HUES64 (cell line): ENCODE results near the gene ACTN1.

Experiments used
- H3K27ac ChIP-seq: 2 replicates; pipeline ENCODE4 v1.7.0; 2013; ENCODE audit warnings: low read depth, low read length, inconsistent platforms
- H3K27me3 ChIP-seq: 2 replicates; pipeline ENCODE4 v1.6.1; 2013; ENCODE audit warnings: mild to moderate bottlenecking, low read length; ENCODE audit not compliant: insufficient read depth
- H3K36me3 ChIP-seq: 2 replicates; pipeline ENCODE4 v1.6.1; 2013; ENCODE audit warnings: mild to moderate bottlenecking, low read length; ENCODE audit not compliant: insufficient read depth
- H3K4me1 ChIP-seq: 2 replicates; pipeline ENCODE4 v1.6.1; 2013; ENCODE audit warnings: mild to moderate bottlenecking, low read length, moderate library complexity; ENCODE audit not compliant: insufficient read depth
- H3K4me3 ChIP-seq: 2 replicates; pipeline ENCODE4 v1.5.1; 2013; ENCODE audit warnings: mild to moderate bottlenecking, low read length, moderate library complexity
- H3K9ac ChIP-seq: 2 replicates; pipeline ENCODE4 v1.6.1; 2013; ENCODE audit warnings: mild to moderate bottlenecking, low read depth, low read length
- H3K9me3 ChIP-seq: 2 replicates; pipeline ENCODE4 v1.6.1; 2013; ENCODE audit warnings: low read depth, low read length; ENCODE audit not compliant: insufficient read depth
- WGBS: fragments of 150-250, 120-280 bp; methylation state at CpG from one replicate; pipeline ENCODE4 v1.1.7; 2013; ENCODE audit warnings: missing lambda C conversion rate; 5-methylcytosine and 5-hydroxymethylcytosine counted together

The ACTN1 gene

DNA sequence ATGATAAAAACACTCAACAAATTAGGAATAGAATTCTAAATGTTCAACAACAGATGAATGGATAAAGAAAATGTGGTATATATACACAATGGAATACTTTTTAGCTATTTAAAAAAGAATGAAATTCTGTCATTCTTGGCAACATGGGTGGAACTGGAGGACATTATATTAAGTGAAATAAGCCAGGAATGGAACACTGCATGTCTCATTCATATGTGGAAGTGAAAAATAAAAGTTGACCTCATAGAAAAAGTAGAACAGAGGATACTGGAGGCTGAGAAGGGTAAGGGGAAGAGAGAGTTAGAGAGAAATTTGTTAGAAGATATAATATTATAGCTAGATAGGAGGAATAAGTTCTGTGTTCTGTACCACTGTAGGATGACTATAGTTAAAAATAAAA, 150.4 kb downstream of the ACTN1 start:
- Histone ChIP-seq H3K27ac (no peak overlapping the region), H3K27me3 (no peaks in the 10 kb centered on the region), H3K4me1 (no peaks in the 10 kb centered on the region), H3K9ac (no peak overlapping the region), H3K4me3 (no peak overlapping the region), H3K36me3 (no peaks in the 10 kb centered on the region), H3K9me3 (no peaks in the 10 kb centered on the region)

- no peaks in the 10 kb centered on the region for H3K36me3 ChIP-seq
- no peak overlapping the region for H3K4me3 ChIP-seq
- H3K4me1 ChIP-seq = no peaks in the 10 kb centered on the region
- H3K9ac ChIP-seq = no peak overlapping the region
- H3K27ac ChIP-seq = no peak overlapping the region
- H3K9me3 ChIP-seq = no peaks in the 10 kb centered on the region
- no peaks in the 10 kb centered on the region for H3K27me3 ChIP-seq
- WGBS = 90% methylated on average over 3 of the region's 3 CpGs
Observed at GRCh38 chr14:68825729-68826128, 153.4 kb downstream of the ACTN1 start.

DNA sequence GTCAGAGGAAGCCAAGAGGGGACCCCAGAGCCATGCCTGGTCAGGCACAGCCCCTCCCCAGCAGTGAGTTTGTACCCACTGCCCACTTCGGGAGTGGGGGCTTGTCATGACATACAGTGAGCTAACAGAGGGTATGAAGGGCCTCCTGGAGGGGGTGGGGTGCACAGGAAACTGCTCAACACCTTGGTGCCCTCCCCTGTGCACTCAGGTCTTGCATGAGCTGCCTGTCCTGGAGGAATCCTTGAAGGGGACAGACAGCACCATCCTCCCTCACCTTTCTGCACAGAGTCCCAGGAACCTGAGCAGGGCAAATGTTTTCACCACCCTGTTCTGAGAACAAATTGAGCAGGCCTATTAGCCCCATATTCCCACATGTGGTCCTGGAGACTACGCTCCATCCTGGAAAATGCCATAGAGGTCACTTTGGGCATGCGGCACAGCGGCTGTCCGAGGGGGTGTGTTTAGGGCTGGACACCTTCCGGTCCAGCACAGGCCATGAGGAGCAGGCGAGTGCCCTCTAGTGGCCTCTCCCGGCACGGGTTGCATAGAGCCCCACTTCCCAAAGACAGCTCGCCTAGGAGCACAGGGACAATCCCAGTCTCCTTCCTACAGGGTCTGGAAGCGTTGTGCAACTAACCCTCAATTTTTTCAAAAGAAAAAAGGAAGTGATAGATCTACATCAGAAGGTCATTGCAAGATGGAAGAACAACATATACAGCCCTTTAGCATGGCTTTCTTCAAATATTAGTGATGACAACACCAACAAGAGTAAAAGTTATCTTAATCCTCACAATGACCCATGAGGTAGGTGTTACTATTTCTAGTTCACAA, 154.4 kb downstream of the ACTN1 start:
- no peaks in the 10 kb centered on the region for H3K36me3 ChIP-seq
- H3K27ac ChIP-seq = no peak overlapping the region
- no peak overlapping the region for H3K9ac ChIP-seq
- 22% methylated on average over 11 of the region's 11 CpGs for WGBS
- no peak overlapping the region for H3K4me3 ChIP-seq
- peaks cover 3% of the 10 kb centered on the region; the same call in 1 of the 2 replicates for H3K4me1 ChIP-seq
- no peaks in the 10 kb centered on the region for H3K9me3 ChIP-seq
- no peaks in the 10 kb centered on the region for H3K27me3 ChIP-seq

- Histone ChIP-seq H3K27me3 (no peaks in the 10 kb centered on the region), H3K9me3 (no peaks in the 10 kb centered on the region), H3K4me1 (peaks cover 8% of the 10 kb centered on the region; the same call in 1 of the 2 replicates), H3K36me3 (no peaks in the 10 kb centered on the region), H3K9ac (no peak overlapping the region), H3K4me3 (no peak overlapping the region), H3K27ac (no peak overlapping the region)
- 96% methylated on average over 1 of the region's 1 CpG for WGBS
Observed at GRCh38 chr14:68824207-68824516, 154.9 kb downstream of the ACTN1 start.
